Suprapubic skin (tissue), 4 donors: ENCODE results near the gene FDX1.

Experiments used
- CTCF ChIP-seq, 2 donors: fragments of 200-600 bp in 1 of 2; fragments of 450-650 bp in 1 of 2; sonication (generic) in 1 of 2; IDR thresholded peaks; one replicate each; pipeline ENCODE4 v1.5.1; 2016 to 2019; ENCODE audit warnings: antibody characterized with exemption in 2 of 2, mild to moderate bottlenecking in 1 of 2, moderate library complexity in 1 of 2
- POLR2A ChIP-seq, 2 donors: fragments of 450-650 bp; IDR thresholded peaks; one replicate each; pipeline ENCODE4 v1.6.1; 2017; ENCODE audit warnings: antibody characterized with exemption in 2 of 2, mild to moderate bottlenecking in 2 of 2, moderate library complexity in 2 of 2
- POLR2AphosphoS5 ChIP-seq, 3 donors: sonication (generic); formaldehyde crosslinking; IDR thresholded peaks; one replicate each; pipeline ENCODE4 v1.6.1; 2017; ENCODE audit warnings: antibody characterized with exemption in 3 of 3

DNA sequence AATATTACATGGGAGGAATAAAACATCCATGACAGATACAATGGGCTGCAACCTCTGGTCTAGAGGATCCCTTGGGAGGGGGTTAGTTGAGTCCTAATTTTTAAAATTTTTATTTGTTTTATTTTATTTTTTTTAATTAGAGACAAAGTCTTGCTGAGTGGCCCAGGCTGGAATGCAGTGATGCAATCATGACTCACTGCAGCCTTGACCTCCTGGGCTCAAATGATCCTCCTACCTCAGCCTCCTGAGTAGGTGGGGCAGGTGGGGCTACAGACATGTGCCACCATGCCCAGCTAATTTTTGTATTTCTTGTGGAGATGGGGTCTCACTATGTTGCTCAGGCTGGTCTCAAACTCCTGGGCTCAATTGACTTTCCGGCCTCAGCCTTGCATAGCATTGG, 43.1 kb downstream of the FDX1 start:
- TF ChIP-seq CTCF (IDR thresholded peaks at IDR 0.05) (no peak), POLR2A (IDR thresholded peaks at IDR 0.05) (no peak), POLR2AphosphoS5 (IDR thresholded peaks at IDR 0.05) (no peak)
